GM18873 (cell line): Measurements from ENCODE around the gene ANKLE1.
"Not testable (repeated sequence)": the region's sequence is repeated elsewhere in the genome, so short reads cannot be mapped to it uniquely, and the experiment has no call there.

ENCODE experiments used
- ATAC-seq: cut with Tn5 transposase; IDR thresholded peaks from one replicate; pipeline ENCODE4 v1.9.1; 2021; ENCODE audit warnings: mild to moderate bottlenecking, moderate library complexity, moderate number of reproducible peaks; ENCODE audit not compliant: unreplicated experiment, low FRiP score

Gene ANKLE1

GRCh38 chr19:17279436-17279835 lies 2.3 kb upstream of the ANKLE1 start:
- ATAC-seq, result no peak

- peak; percentile 53 for ATAC-seq
These were observed 906 bp downstream of the ANKLE1 start for GRCh38 chr19:17282488-17283125.

- no peak for ATAC-seq
These were observed 1.8 kb downstream of the ANKLE1 start for GRCh38 chr19:17283504-17283996.

- no peak for ATAC-seq
These were observed 3.9 kb downstream of the ANKLE1 start for GRCh38 chr19:17285415-17286135.

- no peak for ATAC-seq
These were observed 4.6 kb downstream of the ANKLE1 start for GRCh38 chr19:17286263-17286662.

- ATAC-seq, result no peak
These were observed 5.1 kb downstream of the ANKLE1 start for GRCh38 chr19:17286752-17287151.

- no peak for ATAC-seq
These were observed 7.8 kb downstream of the ANKLE1 start for GRCh38 chr19:17289489-17289888.

- ATAC-seq, result peak; percentile 54
These were observed 10.8 kb downstream of the ANKLE1 start for GRCh38 chr19:17292301-17293074.

- no peak for ATAC-seq
These were observed 11.9 kb downstream of the ANKLE1 start for GRCh38 chr19:17293605-17294004.

GRCh38 chr19:17294051-17294891 lies 12.6 kb downstream of the ANKLE1 start:
- ATAC-seq, result no peak

- not testable (repeated sequence) for ATAC-seq
These were observed 13.8 kb downstream of the ANKLE1 start for GRCh38 chr19:17295551-17295950.

GRCh38 chr19:17296273-17296672 lies 14.6 kb downstream of the ANKLE1 start:
- ATAC-seq, result no peak

GRCh38 chr19:17296976-17297375 lies 15.3 kb downstream of the ANKLE1 start:
- no peak for ATAC-seq

- no peak for ATAC-seq
These were observed 19.4 kb downstream of the ANKLE1 start for GRCh38 chr19:17300992-17301619.

- no peak for ATAC-seq
These were observed 20.9 kb downstream of the ANKLE1 start for GRCh38 chr19:17302391-17303166.

- ATAC-seq, result peak; percentile 46
These were observed 21.7 kb downstream of the ANKLE1 start, which contains the start of gene ABHD8 for GRCh38 chr19:17303167-17303939. Gene ABHD8 (minus strand): TSS chr19:17303425. CDS start chr19:17301616, 1,809 bp downstream.

- ATAC-seq, result no peak
These were observed 22.2 kb downstream of the ANKLE1 start for GRCh38 chr19:17303940-17304267.
